Suprapubic skin (tissue), 3 donors: Measurements from ENCODE around the gene NEK4.

Experiments used
- CTCF ChIP-seq, 2 donors: fragments of 200-600 bp in 1 of 2; fragments of 450-650 bp in 1 of 2; sonication (generic) in 1 of 2; IDR thresholded peaks; one replicate each; pipeline ENCODE4 v1.5.1; 2016 to 2019; ENCODE audit warnings: antibody characterized with exemption in 2 of 2, mild to moderate bottlenecking in 1 of 2, moderate library complexity in 1 of 2
- EP300 ChIP-seq: sonication (generic); formaldehyde crosslinking; IDR thresholded peaks from one replicate; pipeline ENCODE4 v1.6.1; 2017; ENCODE audit warnings: antibody characterized with exemption
- POLR2A ChIP-seq, 2 donors: fragments of 450-650 bp; IDR thresholded peaks; one replicate each; pipeline ENCODE4 v1.6.1; 2017; ENCODE audit warnings: antibody characterized with exemption in 2 of 2, mild to moderate bottlenecking in 2 of 2, moderate library complexity in 2 of 2

- TF ChIP-seq CTCF (IDR thresholded peaks at IDR 0.05) (no peak), POLR2A (IDR thresholded peaks at IDR 0.05) (no peak), EP300 (no peak)
Observed at GRCh38 chr3:52756141-52756540, 14.6 kb downstream of the NEK4 start.
